Colonic mucosa (tissue), 4 donors: ENCODE data around the gene DNM3. TPM values are rescaled to one million over a fixed set of nuclear protein-coding genes. Genes with fewer than 3 reads are reported as not detected.

Experiments used
- DNase-seq: peaks from one replicate; pipeline ENCODE4 v3.0.0-alpha.2; 2020
- H3K27ac ChIP-seq: fragments of 200-600 bp; one replicate; pipeline ENCODE4 v1.8.0; 2021
- H3K27me3 ChIP-seq: fragments of 200-600 bp; one replicate; pipeline ENCODE4 v1.8.0; 2021
- H3K36me3 ChIP-seq: fragments of 200-600 bp; one replicate; pipeline ENCODE4 v1.8.0; 2021
- H3K4me1 ChIP-seq: fragments of 200-600 bp; one replicate; pipeline ENCODE4 v1.8.0; 2021; ENCODE audit warnings: mild to moderate bottlenecking
- H3K4me3 ChIP-seq: fragments of 200-600 bp; one replicate; pipeline ENCODE4 v1.8.0; 2021
- H3K9ac ChIP-seq, 2 donors: one replicate each; pipeline ENCODE4 v1.7.0; 2013; ENCODE audit warnings: control low read depth in 2 of 2, low read depth in 2 of 2, low read length in 2 of 2
- H3K9me3 ChIP-seq: fragments of 200-600 bp; one replicate; pipeline ENCODE4 v1.8.0; 2021
- CTCF ChIP-seq: fragments of 200-600 bp; IDR thresholded peaks from one replicate; pipeline ENCODE4 v1.8.0; 2022; ENCODE audit warnings: antibody characterized with exemption, mild to moderate bottlenecking
- intact Hi-C: fragments of 100-400 bp; cut with DNase I; formaldehyde crosslinking; loops from one replicate; pipeline ENCODE4 v1.14.1; 2022
- total RNA-seq, 2 donors: library from RNA; stranded (reverse); fragmentation: NEBNext Ultra II Directional in 1 of 2; extraction: Animal tissue kit (Norgen Biotek cat#: 25700) in 1 of 2; gene quantifications; one replicate each; pipeline ENCODE4 v1.2.1, GENCODE V29; 2021
- donor health status: healthy.
- donor health status: DM: no; HTN: no; CAD: no.
- donor health status: DM: no; HTN: no; CAD: no.

Gene DNM3
- total RNA-seq, 2 donors from 2014 or later, result 1.7 to 2.6 TPM

GRCh38 chr1:172112576-172112975 is 271.3 kb downstream of the DNM3 start:
- Histone ChIP-seq H3K36me3 (no peaks in the 10 kb centered on the region), H3K4me1 (no peaks in the 10 kb centered on the region), H3K27me3 (no peaks in the 10 kb centered on the region), H3K9ac (no peak overlapping the region), H3K9me3 (no peaks in the 10 kb centered on the region), H3K27ac (no peak overlapping the region), H3K4me3 (no peak overlapping the region)
- DNase-seq, result no peak
- intact Hi-C loops, result no loop called here
- TF ChIP-seq CTCF, result no peak

GRCh38 chr1:172117800-172118199 is 276.5 kb downstream of the DNM3 start:
- H3K36me3 ChIP-seq, result no peaks in the 10 kb centered on the region
- no peak for TF ChIP-seq CTCF
- H3K9me3 ChIP-seq, result no peaks in the 10 kb centered on the region
- no peak overlapping the region for H3K27ac ChIP-seq
- no peaks in the 10 kb centered on the region for H3K4me1 ChIP-seq
- H3K27me3 ChIP-seq, result no peaks in the 10 kb centered on the region
- DNase-seq, result no peak
- intact Hi-C loops, result no loop called here
- no peak overlapping the region for H3K9ac ChIP-seq
- H3K4me3 ChIP-seq, result no peak overlapping the region

- intact Hi-C loops, result no loop called here
- no peak for DNase-seq
- Histone ChIP-seq H3K4me1 (no peaks in the 10 kb centered on the region), H3K4me3 (no peak overlapping the region), H3K27me3 (no peaks in the 10 kb centered on the region), H3K36me3 (no peaks in the 10 kb centered on the region), H3K27ac (no peak overlapping the region), H3K9ac (no peak overlapping the region), H3K9me3 (no peaks in the 10 kb centered on the region)
- TF ChIP-seq CTCF, result no peak
These were observed 277.3 kb downstream of the DNM3 start for GRCh38 chr1:172118618-172119017.

- H3K9me3 ChIP-seq, result no peaks in the 10 kb centered on the region
- no peak overlapping the region for H3K27ac ChIP-seq
- no peaks in the 10 kb centered on the region for H3K36me3 ChIP-seq
- H3K4me3 ChIP-seq, result no peak overlapping the region
- H3K4me1 ChIP-seq, result no peaks in the 10 kb centered on the region
- H3K9ac ChIP-seq, result no peak overlapping the region
- TF ChIP-seq CTCF, result no peak
- intact Hi-C loops, result no loop called here
- DNase-seq, result no peak
- no peaks in the 10 kb centered on the region for H3K27me3 ChIP-seq
These were observed 277.9 kb downstream of the DNM3 start for GRCh38 chr1:172119184-172119583.

- no peak for TF ChIP-seq CTCF
- Histone ChIP-seq H3K36me3 (no peaks in the 10 kb centered on the region), H3K9me3 (no peaks in the 10 kb centered on the region), H3K27me3 (no peaks in the 10 kb centered on the region), H3K4me3 (no peak overlapping the region), H3K9ac (no peak overlapping the region), H3K27ac (no peak overlapping the region), H3K4me1 (no peaks in the 10 kb centered on the region)
- DNase-seq, result no peak
- intact Hi-C loops, result no loop called here
These were observed 279.1 kb downstream of the DNM3 start for GRCh38 chr1:172120381-172120780.
